GM12878 (cell line): Measurements from ENCODE around the gene DNAJA1. TPM values are rescaled to one million over a fixed set of nuclear protein-coding genes. Genes with fewer than 3 reads are reported as not detected.

Experiments
- ATAC-seq: fragments of 200-7000 bp; cut with Tn5 transposase; 3 replicates; pipeline ENCODE4 v1.9.1; 2020; ENCODE audit warnings: mild to moderate bottlenecking, moderate library complexity
- BruUV-seq: library from RNA; stranded (reverse); fragments of 400-500 nt; replicated peaks from 2 replicates; lab custom pipeline; 2021; lab: Mats Ljungman, UMichigan
- CTCF ChIA-PET: fragments of 300-600 bp; sonication (Branson Sonifier 250); formaldehyde crosslinking; extraction: SDS; loops from one replicate; lab custom pipeline; 2021; ENCODE audit warnings: inconsistent platforms; lab: Yijun Ruan, JAX
- POLR2A ChIA-PET: fragments of 350-600 bp; formaldehyde crosslinking; extraction: SDS; loops from one replicate; lab custom pipeline; 2021; ENCODE audit warnings: inconsistent platforms; lab: Charles Lee
- RAD21 ChIA-PET: fragments of 300-600 bp; sonication (Branson Sonifier 250); formaldehyde crosslinking; loops from one replicate; lab custom pipeline; 2023; ENCODE audit warnings: antibody characterized with exemption; ENCODE audit not compliant: unreplicated experiment; lab: Charles Lee
- SMC1A ChIA-PET: fragments of 300-600 bp; sonication (Branson Sonifier 250); formaldehyde crosslinking; loops from one replicate; lab custom pipeline; 2023; ENCODE audit not compliant: unreplicated experiment, uncharacterized antibody; lab: Charles Lee
- DNase-seq: peaks from one replicate; pipeline ENCODE4 v3.0.0-alpha.2; 2011; ENCODE audit warnings: low read depth, low spot score
- FAIRE-seq: peaks from 3 replicates; lab custom pipeline; 2011; peaks lifted over from hg19 to GRCh38; lab: Jason Lieb, UNC
- H2AFZ ChIP-seq: 2 replicates; pipeline ENCODE4 v1.6.0; 2011; ENCODE audit warnings: low read depth, low read length, control low read depth; ENCODE audit not compliant: control insufficient read depth
- H3K27ac ChIP-seq: 2 replicates; pipeline ENCODE4 v1.5.1; 2011; ENCODE audit warnings: control low read depth; ENCODE audit not compliant: control insufficient read depth, insufficient read depth
- H3K27me3 ChIP-seq, 2 experiments: replicated peaks in 1 of 2; 2 replicates each; pipeline versions ENCODE4 v1.6.0 to v1.6.1; 2011; ENCODE audit warnings: low read length in 1 of 2; ENCODE audit not compliant: control insufficient read depth in 2 of 2, insufficient read depth in 2 of 2
- H3K36me3 ChIP-seq, 2 experiments: 2 replicates each; pipeline ENCODE4 v1.5.1; 2011; ENCODE audit warnings: low read length in 1 of 2; ENCODE audit not compliant: control insufficient read depth in 2 of 2, insufficient read depth in 2 of 2
- H3K4me1 ChIP-seq: 2 replicates; pipeline ENCODE4 v1.6.1; 2011; ENCODE audit warnings: mild to moderate bottlenecking, low read length, moderate library complexity, mixed read lengths; ENCODE audit not compliant: control insufficient read depth, insufficient read depth
- H3K4me2 ChIP-seq: 2 replicates; pipeline ENCODE4 v1.6.0; 2011; ENCODE audit warnings: control low read depth; ENCODE audit not compliant: control insufficient read depth, insufficient read depth
- H3K4me3 ChIP-seq: fragments of 200-600 bp; sonication (generic); 2 replicates; pipeline ENCODE4 v1.5.1; 2016
- H3K79me2 ChIP-seq: 2 replicates; pipeline ENCODE4 v1.6.0; 2011; ENCODE audit warnings: low read length; ENCODE audit not compliant: control insufficient read depth, insufficient read depth
- H3K9ac ChIP-seq: 2 replicates; pipeline ENCODE4 v1.8.0; 2011; ENCODE audit warnings: low read length, control low read depth, mixed read lengths; ENCODE audit not compliant: control insufficient read depth, insufficient read depth
- H3K9me3 ChIP-seq: replicated peaks from 3 replicates; pipeline ENCODE4 v1.5.1; 2011; ENCODE audit warnings: mild to moderate bottlenecking, low read length; ENCODE audit not compliant: control insufficient read depth, insufficient read depth
- H4K20me1 ChIP-seq: 2 replicates; pipeline ENCODE4 v1.6.0; 2011; ENCODE audit not compliant: control insufficient read depth, insufficient read depth
- ATF7 ChIP-seq: fragments of 450-650 bp; IDR thresholded peaks from 2 replicates; pipeline ENCODE4 v1.6.1; 2016; ENCODE audit warnings: low read depth, mild to moderate bottlenecking
- BHLHE40 ChIP-seq, 2 experiments: fragments of 450-650 bp in 1 of 2; IDR thresholded peaks; 2 replicates each; pipeline ENCODE4 v1.6.1; 2011 to 2017; ENCODE audit warnings: low read depth in 2 of 2, borderline replicate concordance in 1 of 2, improper control_type of control experiment in 1 of 2, low read length in 1 of 2, mild to moderate bottlenecking in 1 of 2
- CEBPZ ChIP-seq: fragments of 150-350 bp; IDR thresholded peaks from 2 replicates; pipeline ENCODE4 v1.6.1; 2016; ENCODE audit warnings: low read depth, low read length
- CHD4 ChIP-seq: fragments of 200-600 bp; sonication (generic); IDR thresholded peaks from 2 replicates; pipeline ENCODE4 v1.6.1; 2016; ENCODE audit warnings: mild to moderate bottlenecking
- DPF2 ChIP-seq: fragments of 450-650 bp; IDR thresholded peaks from 2 replicates; pipeline ENCODE4 v1.6.1; 2017; ENCODE audit warnings: mild to moderate bottlenecking
- HDAC2 ChIP-seq: fragments of 200-600 bp; sonication (generic); IDR thresholded peaks from 2 replicates; pipeline ENCODE4 v1.6.1; 2017
- HDAC6 ChIP-seq: fragments of 200-600 bp; sonication (generic); IDR thresholded peaks from one replicate; pipeline ENCODE4 v1.8.0; 2017; ENCODE audit warnings: antibody characterized with exemption; ENCODE audit not compliant: unreplicated experiment
- MAX ChIP-seq: IDR thresholded peaks from 2 replicates; pipeline ENCODE4 v1.6.1; 2012; ENCODE audit warnings: low read depth, low read length, improper control_type of control experiment
- MTA2 ChIP-seq: fragments of 450-650 bp; IDR thresholded peaks from 2 replicates; pipeline ENCODE4 v1.6.1; 2016; ENCODE audit warnings: low read depth, mild to moderate bottlenecking, moderate library complexity
- NKRF ChIP-seq: fragments of 450-650 bp; conservative IDR thresholded peaks from 2 replicates; pipeline ENCODE4 v1.6.1; 2017; ENCODE audit warnings: mild to moderate bottlenecking, moderate library complexity
- NRF1 ChIP-seq: conservative IDR thresholded peaks from 2 replicates; pipeline ENCODE4 v1.6.1; 2011; ENCODE audit warnings: mild to moderate bottlenecking, low read depth, low read length, improper control_type of control experiment
- PML ChIP-seq: IDR thresholded peaks from 2 replicates; pipeline ENCODE4 v1.6.1; 2012; ENCODE audit warnings: low read length, inconsistent platforms
- RAD51 ChIP-seq: fragments of 450-650 bp; IDR thresholded peaks from 2 replicates; pipeline ENCODE4 v1.6.1; 2016; ENCODE audit warnings: moderate library complexity, mild to moderate bottlenecking, inconsistent platforms
- SIX5 ChIP-seq: IDR thresholded peaks from 2 replicates; pipeline ENCODE4 v1.6.1; 2011; ENCODE audit warnings: mild to moderate bottlenecking, low read depth, low read length, moderate library complexity; ENCODE audit not compliant: severe bottlenecking
- SMAD1 ChIP-seq: fragments of 450-650 bp; IDR thresholded peaks from 2 replicates; pipeline ENCODE4 v1.6.1; 2018; ENCODE audit warnings: mild to moderate bottlenecking, low read depth; ENCODE audit not compliant: partially characterized antibody
- SP1 ChIP-seq: IDR thresholded peaks from one replicate; pipeline ENCODE4 v1.6.1; 2011; ENCODE audit warnings: low read depth, low read length
- TARDBP ChIP-seq: IDR thresholded peaks from 2 replicates; pipeline ENCODE4 v1.6.1; 2016; ENCODE audit warnings: borderline replicate concordance
- ZZZ3 ChIP-seq: IDR thresholded peaks from 2 replicates; pipeline ENCODE4 v1.6.1; 2011; ENCODE audit warnings: low read depth; ENCODE audit not compliant: control insufficient read depth, insufficient read length
- WGBS: methylation state at CpG from one replicate; pipeline ENCODE4 v1.1.6; 2016; ENCODE audit warnings: low lambda C conversion rate; ENCODE audit not compliant: insufficient replicate concordance, insufficient coverage; ENCODE audit errors: missing lambda C conversion rate; 5-methylcytosine and 5-hydroxymethylcytosine counted together
- in situ Hi-C: fragments of 300-500 bp; cut with MboI; formaldehyde crosslinking; loops from 9 replicates; pipeline ENCODE4 v1.14.3; 2018; ENCODE audit warnings: mixed read lengths
- intact Hi-C: fragments of 100-400 bp; cut with micrococcal nuclease; formaldehyde crosslinking; loops from one replicate; pipeline ENCODE4 v1.14.2; 2022; ENCODE audit not compliant: unreplicated experiment
- polyA plus RNA-seq, 11 experiments: library from polyadenylated mRNA; depleted of rRNA in 4 of 11; unstranded in 6 of 11; stranded (reverse) in 5 of 11; fragments of >200 nt; fragmentation: Nextera tagmentation in 4 of 11; fragmentation: Illumina TruSeq in 1 of 11; extraction: Ambion mirVana in 4 of 11; extraction: Trizol in 1 of 11; gene quantifications; 1 replicate in 1 of 11; 2 replicates in 10 of 11; pipeline versions ENCODE4 v1.2.1 to v1.2.3, GENCODE V29; 2011 to 2016; ENCODE audit warnings: inconsistent platforms in 2 of 11, missing spikeins in 2 of 11, low read depth in 1 of 11
- total RNA-seq, 4 experiments: library from RNA; depleted of rRNA in 3 of 4; stranded (reverse); fragments of >200 nt in 3 of 4; fragmentation: Illumina TruSeq in 1 of 4; extraction: Trizol in 1 of 4; gene quantifications; 2 replicates each; pipeline versions ENCODE4 v1.2.1 to v1.2.3, GENCODE V29; 2013 to 2021

Gene DNAJA1
- total and polyA plus RNA-seq, 10 of the 15 experiments (the other 5 are each of a cell fraction or from before 2014, with no cell fraction given) = 69.7 to 206 (median 146) TPM

- no peak for TF ChIP-seq BHLHE40 (IDR thresholded peaks at IDR 0.05; ENCODE audit: borderline replicate concordance in 1 of 2, low read depth in 2 of 2, low read length in 1 of 2)
- no peak for TF ChIP-seq SP1
- TF ChIP-seq ZZZ3 = no peak
- no peak for TF ChIP-seq HDAC2
- TF ChIP-seq SMAD1 = no peak
- no peak for TF ChIP-seq CHD4
- TF ChIP-seq MTA2 = no peak
Measured at GRCh38 chr9:33082128-33082527, 57.1 kb downstream of the DNAJA1 start (continued).

GRCh38 chr9:33082538-33083326 lies 57.7 kb downstream of the DNAJA1 start:
- Histone ChIP-seq H4K20me1 (no peaks in the 10 kb centered on the region), H3K79me2 (no peaks in the 10 kb centered on the region), H3K9ac (no peak overlapping the region), H3K27me3 (no peaks in the 10 kb centered on the region), H3K4me1 (peaks cover 19% of the 10 kb centered on the region), H3K9me3 (no peaks in the 10 kb centered on the region), H3K4me3 (no peak overlapping the region), H2AFZ (no peak overlapping the region; the same call in none of the 2 replicates), H3K36me3 (no peaks in the 10 kb centered on the region), H3K4me2 (no peak overlapping the region), H3K27ac (no peak overlapping the region)
- in situ Hi-C loops = loop anchor here (5.0 kb wide), 1 partner anchor 140 kb away; no protein-coding TSS in a partner anchor
- POLR2A ChIA-PET = interaction anchor here (0.6 to 1.2 kb wide), 2 partner anchors 42 to 59 kb away, joined by 3 to 6 read pairs; no protein-coding TSS in a partner anchor
- intact Hi-C loops = loop anchor here (5.0 kb wide), 1 partner anchor 35 kb away; no protein-coding TSS in a partner anchor
- SMC1A ChIA-PET = interaction anchor here (0.8 to 1.6 kb wide), 5 partner anchors 77 to 144 kb away, joined by 3 to 17 read pairs (median 3); no protein-coding TSS in a partner anchor
- 24% methylated on average over 8 of the region's 8 CpGs for WGBS
- ATAC-seq (peak; percentile 32), FAIRE-seq (no peak), DNase-seq (no peak)
- CTCF ChIA-PET = interaction anchor here (1.0 to 6.8 kb wide), 7 partner anchors 37 to 144 kb away, joined by 3 to 142 read pairs (median 4); no protein-coding TSS in a partner anchor
- BruUV-seq = no TSS peak
- RAD21 ChIA-PET = interaction anchor here (0.8 to 3.0 kb wide), 8 partner anchors 27 to 204 kb away, joined by 3 to 20 read pairs (median 4); no protein-coding TSS in a partner anchor
- TF ChIP-seq NRF1 (no peak), ATF7 (peak; percentile 34; the same call in 1 of the 2 replicates), RAD51 (peak; percentile 30; the same call in 1 of the 2 replicates), NKRF (no peak), PML (no peak), SIX5 (no peak), TARDBP (no peak), MAX (no peak), DPF2 (0 out of 2 replicates have a peak, but pooled peaks have one; percentile 17), HDAC6 (no peak), CEBPZ (no peak)
